GM12875 (cell line): ENCODE data around the gene PTGES.

ENCODE experiments used
- H3K4me3 ChIP-seq: one replicate; pipeline ENCODE4 v1.5.1; 2011; ENCODE audit warnings: low read depth, low read length, control low read depth
- TF ChIP-seq, protein P1 (sequence below): IDR thresholded peaks from 2 replicates; pipeline ENCODE4 v1.5.1; 2011; ENCODE audit warnings: low read depth, mild to moderate bottlenecking, control low read depth, inconsistent platforms, low read length, moderate library complexity, borderline replicate concordance; ENCODE audit not compliant: insufficient read depth

Gene PTGES

DNA sequence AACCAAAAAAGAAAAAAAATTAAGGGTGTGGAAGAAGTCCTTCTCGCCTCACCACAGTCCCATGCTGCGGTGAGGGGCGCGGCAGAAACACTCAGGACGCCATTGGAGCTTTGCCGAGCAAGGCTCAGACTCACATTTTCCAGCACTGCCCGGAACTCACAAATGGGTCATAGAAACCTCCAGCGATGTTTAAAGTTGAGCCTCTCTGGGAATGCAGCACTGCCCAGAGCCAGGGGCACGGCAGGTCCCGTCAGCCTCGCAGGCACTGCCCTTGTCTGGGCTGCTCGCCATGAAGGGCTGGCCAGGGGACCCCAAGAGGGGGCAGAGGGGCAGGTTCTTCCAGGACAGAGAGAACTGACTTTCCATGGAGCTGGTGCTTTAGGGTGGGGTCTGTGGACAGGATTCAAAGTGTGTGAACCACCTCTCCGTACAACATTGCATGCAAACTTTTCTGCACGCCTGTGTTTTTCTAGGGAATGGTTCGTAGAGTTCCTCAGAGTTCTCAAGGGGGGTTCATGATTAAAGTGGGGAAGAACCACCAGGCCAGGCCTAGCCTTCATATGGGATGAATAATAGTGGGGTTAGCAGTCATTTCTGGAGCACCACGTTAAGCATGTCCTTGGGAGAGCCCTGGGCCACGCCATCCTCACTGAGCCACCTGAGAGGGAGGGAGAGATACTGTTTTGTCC, 49.0 kb downstream of the PTGES start:
- H3K4me3 ChIP-seq, result no peak overlapping the region
- TF ChIP-seq, protein P1, sequence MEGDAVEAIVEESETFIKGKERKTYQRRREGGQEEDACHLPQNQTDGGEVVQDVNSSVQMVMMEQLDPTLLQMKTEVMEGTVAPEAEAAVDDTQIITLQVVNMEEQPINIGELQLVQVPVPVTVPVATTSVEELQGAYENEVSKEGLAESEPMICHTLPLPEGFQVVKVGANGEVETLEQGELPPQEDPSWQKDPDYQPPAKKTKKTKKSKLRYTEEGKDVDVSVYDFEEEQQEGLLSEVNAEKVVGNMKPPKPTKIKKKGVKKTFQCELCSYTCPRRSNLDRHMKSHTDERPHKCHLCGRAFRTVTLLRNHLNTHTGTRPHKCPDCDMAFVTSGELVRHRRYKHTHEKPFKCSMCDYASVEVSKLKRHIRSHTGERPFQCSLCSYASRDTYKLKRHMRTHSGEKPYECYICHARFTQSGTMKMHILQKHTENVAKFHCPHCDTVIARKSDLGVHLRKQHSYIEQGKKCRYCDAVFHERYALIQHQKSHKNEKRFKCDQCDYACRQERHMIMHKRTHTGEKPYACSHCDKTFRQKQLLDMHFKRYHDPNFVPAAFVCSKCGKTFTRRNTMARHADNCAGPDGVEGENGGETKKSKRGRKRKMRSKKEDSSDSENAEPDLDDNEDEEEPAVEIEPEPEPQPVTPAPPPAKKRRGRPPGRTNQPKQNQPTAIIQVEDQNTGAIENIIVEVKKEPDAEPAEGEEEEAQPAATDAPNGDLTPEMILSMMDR, result no peak

DNA sequence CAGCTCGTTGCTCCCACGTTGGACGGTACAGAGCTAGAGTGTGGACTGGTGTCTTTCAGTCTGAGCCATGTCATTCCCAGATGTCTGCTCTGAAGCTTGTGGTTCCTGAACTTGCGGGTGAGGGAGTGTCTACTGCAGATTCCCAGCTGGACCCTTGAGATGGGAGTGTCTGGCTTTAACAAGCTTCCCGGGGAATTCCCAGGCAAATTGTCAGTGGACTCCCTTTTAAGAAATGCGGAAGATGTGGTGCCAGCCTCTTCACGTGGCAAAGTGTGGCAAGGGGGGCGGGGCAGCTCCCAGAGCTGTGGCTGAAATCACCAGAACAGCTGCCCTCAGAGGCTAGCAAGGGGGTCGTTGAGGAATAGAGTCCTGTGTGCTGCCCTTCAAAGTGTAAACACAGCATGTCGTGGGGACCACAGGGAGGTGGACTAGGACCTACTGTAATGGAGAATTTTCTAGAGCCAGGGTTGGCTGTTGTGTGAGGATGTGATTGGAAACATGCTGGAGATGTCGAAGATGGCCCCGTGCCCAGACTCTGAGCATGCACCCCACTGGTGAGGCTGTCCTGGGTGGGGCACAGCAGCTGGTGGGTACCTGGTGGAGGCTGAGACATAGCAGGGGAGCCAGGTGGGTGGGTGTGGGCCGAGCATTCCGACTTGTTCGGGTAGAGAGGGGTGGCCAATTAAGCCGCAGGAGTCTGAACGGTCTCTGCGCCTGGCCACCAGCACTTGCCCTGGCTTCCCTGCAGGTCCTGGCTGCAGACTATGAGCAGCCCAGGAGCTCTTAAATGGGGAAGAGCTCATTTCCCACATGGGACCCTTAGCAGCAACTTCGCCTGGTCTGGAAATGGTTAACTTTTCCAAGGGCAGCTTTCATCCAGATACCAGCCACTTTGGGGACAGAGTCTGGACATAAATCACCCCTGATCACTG, 50.0 kb downstream of the PTGES start:
- no peak overlapping the region for H3K4me3 ChIP-seq
- TF ChIP-seq, protein P1, result no peak

DNA sequence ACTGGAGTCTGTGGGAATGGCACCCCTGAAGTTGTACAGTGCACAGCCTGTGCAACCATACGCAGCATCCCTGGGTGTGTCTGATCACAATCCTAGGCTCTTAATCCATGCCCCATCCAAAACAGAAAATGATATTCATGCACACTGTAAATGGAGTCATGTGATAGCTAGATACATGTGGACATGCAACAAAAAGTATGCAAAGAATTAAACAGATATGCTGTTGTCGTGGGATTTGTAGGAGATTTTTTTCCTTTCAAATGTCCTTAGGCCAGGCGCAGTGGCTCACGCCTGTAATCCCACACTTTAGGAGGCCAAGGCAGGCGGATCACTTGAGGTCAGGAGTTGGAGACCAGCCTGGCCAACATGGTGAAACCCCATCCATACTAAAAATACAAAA, 51.3 kb downstream of the PTGES start:
- no peak overlapping the region for H3K4me3 ChIP-seq
- TF ChIP-seq, protein P1, result no peak

DNA sequence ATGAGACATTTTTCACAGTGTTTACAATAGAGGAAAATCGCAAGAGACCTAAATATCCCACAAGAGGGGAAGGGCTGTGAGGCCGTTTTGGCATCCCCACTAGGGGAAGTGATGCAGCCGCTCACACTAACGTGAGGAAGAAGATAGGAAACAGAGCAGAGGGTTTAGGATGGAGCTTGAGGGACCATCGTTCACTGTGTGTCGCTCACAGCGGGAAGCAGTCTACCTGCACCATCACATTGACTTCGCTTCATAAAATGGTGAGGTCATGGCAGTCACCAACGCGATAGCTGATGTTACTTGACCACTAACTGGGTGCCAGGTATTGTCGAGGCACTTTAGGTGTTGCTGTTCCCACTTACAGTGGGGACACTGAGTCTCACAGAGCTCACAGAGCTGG, 51.8 kb downstream of the PTGES start:
- TF ChIP-seq, protein P1, result no peak
- H3K4me3 ChIP-seq, result no peak overlapping the region

DNA sequence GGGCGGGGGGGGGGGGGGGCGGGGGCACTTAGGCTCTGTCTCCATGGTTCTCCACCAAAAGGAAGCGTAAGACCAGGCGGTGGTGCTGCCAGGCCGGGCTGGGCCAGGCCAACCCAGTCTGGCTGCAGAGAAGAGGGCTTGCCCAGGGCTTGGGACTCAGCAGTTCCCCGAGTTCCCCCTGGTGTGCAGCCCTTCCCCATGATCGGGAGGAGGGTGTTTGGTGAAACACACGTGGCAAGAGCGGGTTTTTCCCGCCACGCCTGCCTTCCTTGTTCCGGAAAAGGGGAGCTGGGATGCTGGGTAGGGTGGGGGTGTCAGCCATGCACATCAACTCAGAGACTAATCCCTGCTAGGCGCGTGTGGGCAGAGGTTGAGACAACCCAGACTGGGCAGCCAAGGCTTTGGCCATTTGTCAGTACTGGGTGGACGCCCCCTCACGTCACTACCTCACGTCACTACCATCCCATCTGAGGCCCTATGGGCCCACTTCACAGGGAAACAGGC, 54.5 kb downstream of the PTGES start:
- TF ChIP-seq, protein P1, result no peak
- no peak overlapping the region for H3K4me3 ChIP-seq

DNA sequence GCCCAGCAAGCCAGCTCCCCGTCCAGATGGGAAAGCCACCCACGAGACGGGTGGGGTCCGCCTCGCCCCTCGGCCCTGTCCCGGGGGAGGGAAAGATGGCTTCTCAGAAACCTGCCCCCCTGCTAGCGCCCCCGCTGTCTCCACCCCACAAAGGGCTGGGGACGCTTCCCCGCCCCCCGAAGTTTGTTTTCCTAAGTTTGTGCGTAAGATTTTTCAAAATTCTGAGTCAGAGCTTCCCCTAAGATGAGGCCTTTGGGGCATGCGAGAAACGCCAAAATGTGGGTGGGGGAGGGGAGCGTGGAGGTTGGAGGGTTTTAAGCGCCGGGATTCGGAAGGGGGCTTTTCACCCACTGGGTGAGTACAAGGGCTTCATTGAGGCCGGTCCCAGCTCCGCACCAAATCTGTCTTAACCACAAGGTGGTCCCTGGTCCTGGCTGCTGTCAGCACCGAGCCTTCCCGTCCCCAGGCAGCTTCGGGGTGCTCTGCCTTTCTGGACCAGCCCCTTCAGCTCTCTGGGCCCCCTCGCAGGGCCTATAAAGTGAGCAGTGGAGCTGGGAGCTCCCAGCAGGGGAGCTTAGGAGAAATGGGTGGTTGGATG, 55.1 kb downstream of the PTGES start:
- no peak overlapping the region for H3K4me3 ChIP-seq
- TF ChIP-seq, protein P1, result no peak
